GM18858 (cell line): ENCODE results near the gene MAB21L3.
"Not testable (repeated sequence)": the region's sequence is repeated elsewhere in the genome, so short reads cannot be mapped to it uniquely, and the experiment has no call there.

Experiments used
- ATAC-seq: cut with Tn5 transposase; IDR thresholded peaks from one replicate; pipeline ENCODE4 v1.9.1; 2021; ENCODE audit not compliant: unreplicated experiment

MAB21L3 gene

GRCh38 chr1:116133696-116134475 is 22.7 kb downstream of the MAB21L3 start:
- no peak for ATAC-seq

- no peak for ATAC-seq
Measured at GRCh38 chr1:116134476-116134773, 23.2 kb downstream of the MAB21L3 start.

GRCh38 chr1:116138277-116138792 is 27.1 kb downstream of the MAB21L3 start:
- ATAC-seq: no peak

GRCh38 chr1:116139592-116140134 is 28.5 kb downstream of the MAB21L3 start:
- ATAC-seq: no peak

GRCh38 chr1:116144151-116144550 is 33.0 kb downstream of the MAB21L3 start:
- ATAC-seq: no peak

GRCh38 chr1:116146447-116147113 is 35.4 kb downstream of the MAB21L3 start:
- ATAC-seq: not testable (repeated sequence)

- no peak for ATAC-seq
Measured at GRCh38 chr1:116147114-116147510, 35.9 kb downstream of the MAB21L3 start.

GRCh38 chr1:116147972-116148371 is 36.8 kb downstream of the MAB21L3 start:
- no peak for ATAC-seq

GRCh38 chr1:116148967-116149366 is 37.8 kb downstream of the MAB21L3 start:
- ATAC-seq: no peak

GRCh38 chr1:116150368-116150767 is 39.2 kb downstream of the MAB21L3 start:
- no peak for ATAC-seq

- ATAC-seq: peak; percentile 97
Measured at GRCh38 chr1:116151739-116152576, 40.8 kb downstream of the MAB21L3 start.

- ATAC-seq: no peak
Measured at GRCh38 chr1:116152577-116152943, 41.4 kb downstream of the MAB21L3 start.

GRCh38 chr1:116152950-116153691 is 41.9 kb downstream of the MAB21L3 start:
- ATAC-seq: no peak

- ATAC-seq: no peak
Measured at GRCh38 chr1:116153692-116154031, 42.5 kb downstream of the MAB21L3 start.

- no peak for ATAC-seq
Measured at GRCh38 chr1:116154536-116154935, 43.3 kb downstream of the MAB21L3 start.

- ATAC-seq: no peak
Measured at GRCh38 chr1:116157096-116157495, 45.9 kb downstream of the MAB21L3 start.

GRCh38 chr1:116159177-116159576 is 48.0 kb downstream of the MAB21L3 start:
- ATAC-seq: no peak

- no peak for ATAC-seq
Measured at GRCh38 chr1:116159611-116160010, 48.4 kb downstream of the MAB21L3 start.

GRCh38 chr1:116161390-116161789 is 50.2 kb downstream of the MAB21L3 start:
- no peak for ATAC-seq

GRCh38 chr1:116161877-116162390 is 50.7 kb downstream of the MAB21L3 start:
- ATAC-seq: no peak

GRCh38 chr1:116163533-116163932 is 52.3 kb downstream of the MAB21L3 start:
- no peak for ATAC-seq
